HEK293 (cell line): ENCODE measurements around the gene MAL.

Experiments used
- CTCF ChIA-PET: fragments of 350-600 bp; formaldehyde crosslinking; extraction: SDS; loops from one replicate; lab custom pipeline; 2021; ENCODE audit warnings: antibody characterized with exemption; lab: Yijun Ruan, JAX
- POLR2A ChIA-PET: fragments of 300-600 bp; formaldehyde crosslinking; extraction: SDS; loops from one replicate; lab custom pipeline; 2020; ENCODE audit warnings: antibody characterized with exemption, inconsistent platforms; lab: Yijun Ruan, JAX
- H3K27ac ChIP-seq: fragments of 200-500 bp; sonication (Bioruptor generic); 2 replicates; pipeline ENCODE4 v1.5.1; 2014; ENCODE audit warnings: low read depth, low read length, control low read depth, inconsistent platforms; ENCODE audit errors: extremely low read depth
- H3K36me3 ChIP-seq, 2 experiments: fragments of 200-500 bp in 1 of 2; sonication (Bioruptor generic) in 1 of 2; 1 replicate in 1 of 2; 2 replicates in 1 of 2; pipeline ENCODE4 v1.5.1; 2014 to 2017; ENCODE audit warnings: inconsistent platforms in 2 of 2, low read length in 2 of 2; ENCODE audit not compliant: control insufficient read depth in 2 of 2, insufficient read depth in 1 of 2
- H3K4me1 ChIP-seq: fragments of 200-500 bp; sonication (Bioruptor generic); 2 replicates; pipeline ENCODE4 v1.5.1; 2014; ENCODE audit warnings: mild to moderate bottlenecking, low read length, inconsistent platforms; ENCODE audit not compliant: control insufficient read depth, insufficient read depth
- H3K4me3 ChIP-seq: 2 replicates; pipeline ENCODE4 v1.5.1; 2011; ENCODE audit warnings: low read depth, mild to moderate bottlenecking, control low read depth, low read length, moderate library complexity
- H3K9me3 ChIP-seq: fragments of 200-500 bp; sonication (Bioruptor generic); 2 replicates; pipeline ENCODE4 v1.5.1; 2014; ENCODE audit warnings: low read depth, low read length, inconsistent platforms; ENCODE audit not compliant: control insufficient read depth, insufficient read depth
- ATF2 ChIP-seq: fragments of 450-650 bp; formaldehyde crosslinking; IDR thresholded peaks from 2 replicates; pipeline ENCODE4 v1.5.1; 2016; ENCODE audit warnings: missing biosample characterization, missing genetic modification characterization, low read depth
- GLIS1 ChIP-seq: fragments of 450-650 bp; formaldehyde crosslinking; IDR thresholded peaks from 2 replicates; pipeline ENCODE4 v1.5.1; 2016; ENCODE audit warnings: missing biosample characterization, missing genetic modification characterization
- KLF7 ChIP-seq: fragments of 450-650 bp; formaldehyde crosslinking; IDR thresholded peaks from 2 replicates; pipeline ENCODE4 v1.5.1; 2016; ENCODE audit warnings: missing biosample characterization, missing genetic modification characterization, borderline replicate concordance
- KLF9 ChIP-seq: fragments of 450-650 bp; formaldehyde crosslinking; IDR thresholded peaks from 2 replicates; pipeline ENCODE4 v1.5.1; 2016; ENCODE audit warnings: missing biosample characterization, missing genetic modification characterization, low read depth
- MEIS1 ChIP-seq: sonication (generic); formaldehyde crosslinking; IDR thresholded peaks from 2 replicates; pipeline ENCODE4 v1.8.1; 2022; ENCODE audit warnings: missing genetic modification reagents, mild to moderate bottlenecking, borderline replicate concordance
- PRDM1 ChIP-seq: fragments of 450-650 bp; formaldehyde crosslinking; IDR thresholded peaks from 2 replicates; pipeline ENCODE4; 2016; ENCODE audit warnings: missing biosample characterization, missing genetic modification characterization
- SCRT2 ChIP-seq: fragments of 450-650 bp; formaldehyde crosslinking; IDR thresholded peaks from 2 replicates; pipeline ENCODE4 v1.5.1; 2016; ENCODE audit warnings: missing biosample characterization, missing genetic modification characterization
- TSHZ1 ChIP-seq: fragments of 450-650 bp; formaldehyde crosslinking; IDR thresholded peaks from 2 replicates; pipeline ENCODE4 v1.5.1; 2016; ENCODE audit warnings: missing biosample characterization, missing genetic modification characterization, borderline replicate concordance
- ZFHX2 ChIP-seq: fragments of 450-650 bp; formaldehyde crosslinking; conservative IDR thresholded peaks from 2 replicates; pipeline ENCODE4 v1.5.1; 2016; ENCODE audit warnings: missing biosample characterization, missing genetic modification characterization
- ZFP41 ChIP-seq: fragments of 450-650 bp; formaldehyde crosslinking; IDR thresholded peaks from 2 replicates; pipeline ENCODE4 v1.5.1; 2016; ENCODE audit warnings: missing biosample characterization, missing genetic modification characterization, borderline replicate concordance
- ZNF221 ChIP-seq: fragments of 450-650 bp; formaldehyde crosslinking; IDR thresholded peaks from 2 replicates; pipeline ENCODE4 v1.5.1; 2017; ENCODE audit warnings: missing biosample characterization, missing genetic modification characterization, borderline replicate concordance
- ZNF26 ChIP-seq: fragments of 450-650 bp; formaldehyde crosslinking; IDR thresholded peaks from 2 replicates; pipeline ENCODE4 v1.5.1; 2016; ENCODE audit warnings: missing biosample characterization, missing genetic modification characterization
- ZNF548 ChIP-seq: fragments of 450-650 bp; formaldehyde crosslinking; IDR thresholded peaks from 2 replicates; pipeline ENCODE4 v1.5.1; 2016; ENCODE audit warnings: missing biosample characterization, missing genetic modification characterization
- ZNF610 ChIP-seq: fragments of 450-650 bp; formaldehyde crosslinking; IDR thresholded peaks from 2 replicates; pipeline ENCODE4 v1.5.1; 2016; ENCODE audit warnings: missing biosample characterization, missing genetic modification characterization, borderline replicate concordance
- ZNF645 ChIP-seq: fragments of 450-650 bp; formaldehyde crosslinking; IDR thresholded peaks from 2 replicates; pipeline ENCODE4; 2016; ENCODE audit warnings: missing biosample characterization, missing genetic modification characterization
- ZNF776 ChIP-seq: fragments of 450-650 bp; formaldehyde crosslinking; IDR thresholded peaks from 2 replicates; pipeline ENCODE4 v1.5.0; 2017; ENCODE audit warnings: missing biosample characterization, missing genetic modification characterization, borderline replicate concordance
- ZNF792 ChIP-seq: fragments of 450-650 bp; formaldehyde crosslinking; IDR thresholded peaks from 2 replicates; pipeline ENCODE4 v1.5.1; 2016; ENCODE audit warnings: missing biosample characterization, missing genetic modification characterization
- ZNF843 ChIP-seq: fragments of 450-650 bp; formaldehyde crosslinking; IDR thresholded peaks from 2 replicates; pipeline ENCODE4 v1.5.1; 2016; ENCODE audit warnings: missing biosample characterization, missing genetic modification characterization
- ZSCAN16 ChIP-seq: fragments of 450-650 bp; formaldehyde crosslinking; IDR thresholded peaks from 2 replicates; pipeline ENCODE4 v1.5.1; 2016; ENCODE audit warnings: missing biosample characterization, missing genetic modification characterization

Gene MAL

GRCh38 chr2:95079199-95079683, 53.7 kb downstream of the MAL start:
- ChIA-PET POLR2A (interaction anchor here (0.6 kb wide), 1 partner anchor 51 kb away, joined by 3 read pairs; no protein-coding TSS in a partner anchor), CTCF (interaction anchor here (0.6 to 5.4 kb wide), 19 partner anchors 10 to 149 kb away, joined by 3 to 59 read pairs (median 4); partner anchors contain the start of gene MRPS5)
- no peak overlapping the region for H3K27ac ChIP-seq
- TF ChIP-seq ZNF548 = no peak
- TF ChIP-seq SCRT2 (tag by site-specific recombination) = peak; percentile 56
- H3K4me1 ChIP-seq = no peaks in the 10 kb centered on the region
- no peak overlapping the region for H3K4me3 ChIP-seq
- H3K36me3 ChIP-seq = no peaks in the 10 kb centered on the region
- H3K9me3 ChIP-seq = no peaks in the 10 kb centered on the region

DNA sequence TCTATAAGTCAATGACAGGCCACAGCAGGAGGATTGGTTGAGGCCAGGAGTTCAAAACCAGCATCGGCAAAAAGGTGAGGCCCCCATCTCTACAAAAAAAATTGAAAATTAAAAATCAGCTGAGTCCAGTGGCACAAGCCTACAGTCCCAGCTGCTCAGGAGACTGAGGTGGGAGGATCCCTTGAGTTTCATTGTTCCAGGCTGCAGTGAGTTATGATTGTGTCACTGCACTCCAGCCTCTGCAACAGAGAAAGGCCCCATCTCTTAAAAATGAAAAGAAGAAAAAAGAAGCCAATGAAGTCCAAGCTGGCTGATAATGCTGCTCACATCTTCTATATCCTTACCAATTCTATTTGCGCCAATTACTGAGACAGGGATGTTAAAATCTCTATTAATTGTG, 57.0 kb downstream of the MAL start:
- TF ChIP-seq ZNF792 (tag by site-specific recombination) = no peak
- TF ChIP-seq, all 188 proteins: peak for 0
- no peaks in the 10 kb centered on the region for H3K4me1 ChIP-seq
- H3K9me3 ChIP-seq = no peaks in the 10 kb centered on the region
- H3K4me3 ChIP-seq = no peak overlapping the region
- ChIA-PET CTCF (interaction anchor here (0.5 to 1.9 kb wide), 2 partner anchors 20 to 33 kb away, joined by 4 to 6 read pairs; no protein-coding TSS in a partner anchor), POLR2A (interaction anchor here (1.6 kb wide), 1 partner anchor 39 kb away, joined by 4 read pairs; the partner anchor contains the start of gene MRPS5)
- peaks cover 13 to 26% of the 10 kb centered on the region in 2 experiments; a peak in 2 of 3 replicates for H3K36me3 ChIP-seq
- no peak overlapping the region for H3K27ac ChIP-seq

DNA sequence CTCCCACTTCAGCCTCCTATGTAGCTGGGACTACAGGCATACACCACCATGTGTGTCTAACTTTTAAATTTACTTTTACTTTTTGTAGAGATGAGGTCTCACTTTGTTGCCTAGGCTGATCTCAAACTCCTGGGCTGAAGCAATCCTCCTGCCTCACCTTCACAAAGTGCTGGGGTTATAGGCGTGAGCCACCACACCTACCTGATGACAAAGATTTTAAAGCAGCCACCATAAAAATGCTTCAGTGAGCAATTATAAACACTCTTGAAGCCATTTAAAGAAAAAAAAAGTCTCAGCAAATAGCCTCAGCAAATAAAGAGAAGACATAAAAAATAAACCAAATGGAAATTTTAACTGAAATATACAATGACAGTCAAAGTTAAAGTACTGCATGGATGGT, 60.5 kb downstream of the MAL start:
- POLR2A ChIA-PET = no interaction called here
- H3K36me3 ChIP-seq = peaks cover 21 to 51% of the 10 kb centered on the region in 2 experiments; a peak in 2 of 3 replicates
- TF ChIP-seq ZSCAN16 = no peak
- TF ChIP-seq SCRT2 (tag by site-specific recombination) = no peak
- no peak for TF ChIP-seq ZNF610 (tag by site-specific recombination)
- TF ChIP-seq ZNF776 (tag by site-specific recombination) = no peak
- no peak for TF ChIP-seq ZNF221 (tag by site-specific recombination)
- no peak for TF ChIP-seq MEIS1 (CRISPR knock-in tag)
- no peak for TF ChIP-seq PRDM1 (tag by site-specific recombination)
- TF ChIP-seq, all 188 proteins: peak for 0
- CTCF ChIA-PET = no interaction called here
- Histone ChIP-seq H3K4me1 (no peaks in the 10 kb centered on the region), H3K4me3 (no peak overlapping the region), H3K27ac (no peak overlapping the region), H3K9me3 (no peaks in the 10 kb centered on the region)

DNA sequence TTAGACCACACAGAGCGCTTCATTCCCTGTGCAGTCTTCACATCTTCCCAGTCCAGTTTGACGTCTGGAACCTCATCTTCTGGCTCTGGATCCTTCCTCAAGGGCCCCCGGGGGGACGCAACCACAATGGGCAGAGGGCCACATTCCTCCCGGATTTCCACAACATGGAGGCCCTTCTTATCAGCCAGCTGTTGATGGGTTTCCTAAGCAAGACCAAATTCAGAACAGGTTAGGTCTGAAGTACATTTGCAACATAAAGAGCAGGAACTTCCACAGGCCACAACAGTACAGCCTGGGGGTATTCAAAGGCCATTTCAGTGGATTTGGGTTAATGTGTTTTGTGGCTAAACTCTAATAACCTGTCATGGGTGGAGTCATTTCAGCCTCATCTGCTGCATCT, 61.9 kb downstream of the MAL start:
- Histone ChIP-seq H3K9me3 (no peaks in the 10 kb centered on the region), H3K4me1 (no peaks in the 10 kb centered on the region), H3K36me3 (peaks cover 21 to 65% of the 10 kb centered on the region in 2 experiments; a peak in 2 of 3 replicates), H3K27ac (no peak overlapping the region), H3K4me3 (no peak overlapping the region)
- CTCF ChIA-PET = no interaction called here
- POLR2A ChIA-PET = no interaction called here
- TF ChIP-seq KLF9 (tag by site-specific recombination) (no peak), GLIS1 (tag by site-specific recombination) (no peak), ZNF26 (tag by site-specific recombination) (no peak), KLF7 (tag by site-specific recombination) (no peak), ZFHX2 (tag by site-specific recombination) (no peak), ATF2 (no peak), ZNF843 (tag by site-specific recombination) (no peak), ZNF645 (tag by site-specific recombination) (no peak), TSHZ1 (tag by site-specific recombination) (no peak), ZFP41 (tag by site-specific recombination) (no peak)
